Naive B cell (primary cell): ENCODE measurements around the gene DEFB132. TPM values are rescaled to one million over a fixed set of nuclear protein-coding genes. Genes with fewer than 3 reads are reported as not detected.

Experiments
- ATAC-seq, 2 donors: fragments of 150-1000 bp; cut with Tn5 transposase; 2 replicates each; pipeline ENCODE4 v1.10.0; 2021; ENCODE audit warnings: low read depth in 2 of 2, mild to moderate bottlenecking in 2 of 2, moderate library complexity in 2 of 2
- DNase-seq: peaks from one replicate; pipeline ENCODE4 v3.0.0; 2022
- H3K27ac Mint-ChIP-seq, 6 donors: one replicate each; pipeline ENCODE4 v1.8.0; 2020 to 2022; ENCODE audit warnings: mild to moderate bottlenecking in 6 of 6, mixed read lengths in 6 of 6, moderate library complexity in 5 of 6, inconsistent platforms in 2 of 6
- H3K27me3 Mint-ChIP-seq, 3 donors: one replicate each; pipeline ENCODE4 v1.8.0; 2021 to 2022; ENCODE audit warnings: mixed read lengths in 3 of 3, mild to moderate bottlenecking in 1 of 3
- H3K36me3 Mint-ChIP-seq, 2 donors: one replicate each; pipeline ENCODE4 v1.8.0; 2020 to 2022; ENCODE audit warnings: mixed read lengths in 2 of 2, inconsistent platforms in 1 of 2, mild to moderate bottlenecking in 1 of 2
- H3K4me1 Mint-ChIP-seq, 3 donors: one replicate each; pipeline ENCODE4 v1.8.0; 2020 to 2022; ENCODE audit warnings: mixed read lengths in 3 of 3, inconsistent platforms in 1 of 3, mild to moderate bottlenecking in 1 of 3, moderate library complexity in 1 of 3
- H3K4me3 Mint-ChIP-seq, 8 donors: one replicate each; pipeline ENCODE4 v1.8.0; 2020 to 2022; ENCODE audit warnings: mild to moderate bottlenecking in 8 of 8, mixed read lengths in 8 of 8, moderate library complexity in 8 of 8, inconsistent platforms in 2 of 8
- H3K9me3 Mint-ChIP-seq, 7 donors: one replicate each; pipeline ENCODE4 v1.8.0; 2020 to 2022; ENCODE audit warnings: mixed read lengths in 7 of 7, mild to moderate bottlenecking in 5 of 7, inconsistent platforms in 2 of 7, moderate library complexity in 1 of 7
- polyA plus RNA-seq, 6 donors: library from polyadenylated mRNA; unstranded; fragments of 300-500 nt; fragmentation: Illumina TruSeq; gene quantifications; one replicate each; pipeline ENCODE4 v1.2.3, GENCODE V29; 2021; ENCODE audit warnings: low read depth in 6 of 6

The DEFB132 gene
- polyA plus RNA-seq, 6 donors from 2014 or later: not detected

GRCh38 chr20:271528-271927, 14.0 kb downstream of the DEFB132 start:
- H3K9me3 Mint-ChIP-seq: no peaks in the 10 kb centered on the region
- H3K4me3 Mint-ChIP-seq: no peak overlapping the region
- no peak for DNase-seq
- H3K36me3 Mint-ChIP-seq: peaks cover 0 to 8% of the 10 kb centered on the region in 2 donors
- H3K27ac Mint-ChIP-seq: peak overlapping the region in 1 of 6 donors; percentile 15
- no peak for ATAC-seq
- peaks cover 0 to under 1% (median 0%) of the 10 kb centered on the region in 3 donors for H3K27me3 Mint-ChIP-seq
- H3K4me1 Mint-ChIP-seq: peaks cover 5 to 7% (median 7%) of the 10 kb centered on the region in 3 donors

- H3K27ac Mint-ChIP-seq: peak overlapping the region in 2 of 6 donors; percentile 43 to 56
- ATAC-seq (no peak), DNase-seq (no peak)
- no peak overlapping the region for H3K4me3 Mint-ChIP-seq
- peaks cover 0 to 10% of the 10 kb centered on the region in 2 donors for H3K36me3 Mint-ChIP-seq
- H3K27me3 Mint-ChIP-seq: no peaks in the 10 kb centered on the region
- no peaks in the 10 kb centered on the region for H3K4me1 Mint-ChIP-seq
- no peaks in the 10 kb centered on the region for H3K9me3 Mint-ChIP-seq
Measured at GRCh38 chr20:272718-273117, 15.2 kb downstream of the DEFB132 start.

- H3K36me3 Mint-ChIP-seq: peaks cover 0 to 10% of the 10 kb centered on the region in 2 donors
- no peak overlapping the region for H3K27ac Mint-ChIP-seq
- H3K4me1 Mint-ChIP-seq: peaks cover 0 to 3% (median 3%) of the 10 kb centered on the region in 3 donors
- no peaks in the 10 kb centered on the region for H3K27me3 Mint-ChIP-seq
- DNase-seq (no peak), ATAC-seq (no peak)
- H3K9me3 Mint-ChIP-seq: no peaks in the 10 kb centered on the region
- no peak overlapping the region for H3K4me3 Mint-ChIP-seq
Measured at GRCh38 chr20:273884-274283, 16.4 kb downstream of the DEFB132 start.

- ATAC-seq (no peak), DNase-seq (no peak)
- Mint-ChIP-seq H3K4me1 (peaks cover 0 to 5% (median 3%) of the 10 kb centered on the region in 3 donors), H3K36me3 (peaks cover 0 to 10% of the 10 kb centered on the region in 2 donors), H3K27ac (no peak overlapping the region), H3K27me3 (no peaks in the 10 kb centered on the region), H3K9me3 (no peaks in the 10 kb centered on the region), H3K4me3 (no peak overlapping the region)
Measured at GRCh38 chr20:275791-276190, 18.3 kb downstream of the DEFB132 start.

- no peaks in the 10 kb centered on the region for H3K9me3 Mint-ChIP-seq
- ATAC-seq (no peak), DNase-seq (no peak)
- peaks cover 5 to 7% (median 5%) of the 10 kb centered on the region in 3 donors for H3K4me1 Mint-ChIP-seq
- H3K36me3 Mint-ChIP-seq: peaks cover 0 to 10% of the 10 kb centered on the region in 2 donors
- no peaks in the 10 kb centered on the region for H3K27me3 Mint-ChIP-seq
- H3K4me3 Mint-ChIP-seq: no peak overlapping the region
- H3K27ac Mint-ChIP-seq: peak overlapping the region in 1 of 6 donors; percentile 57
Measured at GRCh38 chr20:276620-277495, 19.3 kb downstream of the DEFB132 start.

GRCh38 chr20:277496-277781, 19.9 kb downstream of the DEFB132 start:
- Mint-ChIP-seq H3K9me3 (no peaks in the 10 kb centered on the region), H3K27ac (no peak overlapping the region), H3K27me3 (no peaks in the 10 kb centered on the region), H3K36me3 (peaks cover 0 to 10% of the 10 kb centered on the region in 2 donors), H3K4me3 (peak overlapping the region in 1 of 8 donors; percentile 47), H3K4me1 (peaks cover 5 to 7% (median 5%) of the 10 kb centered on the region in 3 donors)
- no peak for DNase-seq
- ATAC-seq: no peak

- no peak for ATAC-seq
Measured at GRCh38 chr20:278181-278580, 20.7 kb downstream of the DEFB132 start.

GRCh38 chr20:278607-279571, 21.4 kb downstream of the DEFB132 start:
- Mint-ChIP-seq H3K27ac (peak overlapping the region in 1 of 6 donors; percentile 37), H3K4me1 (peaks cover 5 to 7% (median 5%) of the 10 kb centered on the region in 3 donors), H3K9me3 (no peaks in the 10 kb centered on the region), H3K4me3 (peak overlapping the region in 4 of 8 donors; percentile 29 to 77 (median 60)), H3K36me3 (peaks cover 0 to 10% of the 10 kb centered on the region in 2 donors), H3K27me3 (no peaks in the 10 kb centered on the region)
- ATAC-seq (peak; percentile 33 to 55), DNase-seq (no peak)

More at GRCh38 chr20:278181-278580, 20.7 kb downstream of the DEFB132 start:
- Mint-ChIP-seq H3K27me3 (no peaks in the 10 kb centered on the region), H3K4me1 (peaks cover 5 to 7% (median 5%) of the 10 kb centered on the region in 3 donors), H3K27ac (peak overlapping the region in 2 of 6 donors; percentile 37 to 39), H3K4me3 (peak overlapping the region in 1 of 8 donors; percentile 77), H3K36me3 (peaks cover 0 to 10% of the 10 kb centered on the region in 2 donors), H3K9me3 (no peaks in the 10 kb centered on the region)
- DNase-seq: no peak

GRCh38 chr20:284172-284571, 26.6 kb downstream of the DEFB132 start:
- Mint-ChIP-seq H3K4me3 (no peak overlapping the region), H3K27me3 (no peaks in the 10 kb centered on the region), H3K9me3 (no peaks in the 10 kb centered on the region), H3K27ac (no peak overlapping the region), H3K4me1 (peaks cover 2 to 5% (median 4%) of the 10 kb centered on the region in 3 donors), H3K36me3 (no peaks in the 10 kb centered on the region)
- DNase-seq (no peak), ATAC-seq (no peak)

GRCh38 chr20:286508-286907, 29.0 kb downstream of the DEFB132 start:
- DNase-seq (no peak), ATAC-seq (no peak)
- H3K27me3 Mint-ChIP-seq: no peaks in the 10 kb centered on the region
- H3K4me3 Mint-ChIP-seq: no peak overlapping the region
- no peaks in the 10 kb centered on the region for H3K9me3 Mint-ChIP-seq
- H3K27ac Mint-ChIP-seq: no peak overlapping the region
- H3K36me3 Mint-ChIP-seq: no peaks in the 10 kb centered on the region
- peaks cover 0 to 5% (median 1%) of the 10 kb centered on the region in 3 donors for H3K4me1 Mint-ChIP-seq

GRCh38 chr20:288956-289692, 31.6 kb downstream of the DEFB132 start:
- no peaks in the 10 kb centered on the region for H3K36me3 Mint-ChIP-seq
- peaks cover 0 to 5% (median 0%) of the 10 kb centered on the region in 3 donors for H3K4me1 Mint-ChIP-seq
- H3K4me3 Mint-ChIP-seq: peak overlapping the region in 2 of 8 donors; percentile 18 to 40
- no peaks in the 10 kb centered on the region for H3K27me3 Mint-ChIP-seq
- peak overlapping the region in 2 of 6 donors; percentile 30 to 54 for H3K27ac Mint-ChIP-seq
- ATAC-seq (no peak), DNase-seq (no peak)
- H3K9me3 Mint-ChIP-seq: no peaks in the 10 kb centered on the region

- peak overlapping the region in 3 of 6 donors; percentile 54 to 78 (median 60) for H3K27ac Mint-ChIP-seq
- no peaks in the 10 kb centered on the region for H3K36me3 Mint-ChIP-seq
- no peak overlapping the region for H3K4me3 Mint-ChIP-seq
- H3K27me3 Mint-ChIP-seq: no peaks in the 10 kb centered on the region
- H3K4me1 Mint-ChIP-seq: peaks cover 0 to 5% (median 0%) of the 10 kb centered on the region in 3 donors
- ATAC-seq (no peak), DNase-seq (no peak)
- no peaks in the 10 kb centered on the region for H3K9me3 Mint-ChIP-seq
Measured at GRCh38 chr20:289693-290083, 32.2 kb downstream of the DEFB132 start.
